Central memory CD8-positive, alpha-beta T cell (primary cell): ENCODE measurements around the gene MAP3K2.

Source experiments
- ATAC-seq: fragments of 150-1000 bp; cut with Tn5 transposase; replicated peaks from 2 replicates; pipeline ENCODE4 v1.10.0; 2022; ENCODE audit warnings: mild to moderate bottlenecking, moderate FRiP score, moderate number of reproducible peaks; ENCODE audit not compliant: poor library complexity, severe bottlenecking; ENCODE audit errors: extremely low read depth
- DNase-seq, 2 donors: peaks; one replicate each; pipeline ENCODE4 v3.0.0; 2021; ENCODE audit warnings: low spot score in 2 of 2
- H3K27ac Mint-ChIP-seq: one replicate; pipeline ENCODE4 v1.8.0; 2022; ENCODE audit warnings: low read depth, mild to moderate bottlenecking, moderate library complexity, mixed read lengths
- H3K27me3 Mint-ChIP-seq: one replicate; pipeline ENCODE4 v1.8.0; 2022; ENCODE audit warnings: mixed read lengths
- H3K36me3 Mint-ChIP-seq: one replicate; pipeline ENCODE4 v1.8.0; 2022; ENCODE audit warnings: mild to moderate bottlenecking, moderate library complexity, mixed read lengths; ENCODE audit not compliant: insufficient read depth
- H3K4me1 Mint-ChIP-seq: one replicate; pipeline ENCODE4 v1.8.0; 2022; ENCODE audit warnings: mixed read lengths
- H3K4me3 Mint-ChIP-seq: one replicate; pipeline ENCODE4 v1.8.0; 2022; ENCODE audit warnings: mild to moderate bottlenecking, moderate library complexity, mixed read lengths
- H3K9me3 Mint-ChIP-seq: one replicate; pipeline ENCODE4 v1.8.0; 2022; ENCODE audit warnings: mixed read lengths

The MAP3K2 gene

GRCh38 chr2:127342101-127342500, 45.7 kb downstream of the MAP3K2 start:
- Mint-ChIP-seq H3K27ac (no peak overlapping the region), H3K9me3 (no peaks in the 10 kb centered on the region), H3K4me3 (no peak overlapping the region), H3K4me1 (peaks cover 29% of the 10 kb centered on the region), H3K27me3 (no peaks in the 10 kb centered on the region), H3K36me3 (peaks cover 19% of the 10 kb centered on the region)
- no peak for ATAC-seq
- DNase-seq = no peak

- no peak for ATAC-seq
- Mint-ChIP-seq H3K36me3 (peaks cover 55% of the 10 kb centered on the region), H3K27ac (no peak overlapping the region), H3K4me1 (no peaks in the 10 kb centered on the region), H3K27me3 (no peaks in the 10 kb centered on the region), H3K4me3 (no peak overlapping the region), H3K9me3 (no peaks in the 10 kb centered on the region)
- DNase-seq = no peak
Observed at GRCh38 chr2:127332335-127332734, 55.4 kb downstream of the MAP3K2 start.

GRCh38 chr2:127330753-127331152, 57.0 kb downstream of the MAP3K2 start:
- H3K4me1 Mint-ChIP-seq = no peaks in the 10 kb centered on the region
- no peak for DNase-seq
- H3K9me3 Mint-ChIP-seq = no peaks in the 10 kb centered on the region
- no peaks in the 10 kb centered on the region for H3K27me3 Mint-ChIP-seq
- no peak overlapping the region for H3K27ac Mint-ChIP-seq
- ATAC-seq = no peak
- H3K4me3 Mint-ChIP-seq = no peak overlapping the region
- peaks cover 54% of the 10 kb centered on the region for H3K36me3 Mint-ChIP-seq

- peaks cover 51% of the 10 kb centered on the region for H3K36me3 Mint-ChIP-seq
Observed at GRCh38 chr2:127326289-127326945, 61.4 kb downstream of the MAP3K2 start.

GRCh38 chr2:127324635-127325034, 63.1 kb downstream of the MAP3K2 start:
- no peak overlapping the region for H3K4me3 Mint-ChIP-seq
- peaks cover 7% of the 10 kb centered on the region for H3K9me3 Mint-ChIP-seq
- H3K36me3 Mint-ChIP-seq = peaks cover 50% of the 10 kb centered on the region
- no peak for DNase-seq
- ATAC-seq = no peak
- H3K4me1 Mint-ChIP-seq = no peaks in the 10 kb centered on the region
- no peak overlapping the region for H3K27ac Mint-ChIP-seq
- no peaks in the 10 kb centered on the region for H3K27me3 Mint-ChIP-seq

More at GRCh38 chr2:127326289-127326945, 61.4 kb downstream of the MAP3K2 start:
- Mint-ChIP-seq H3K27me3 (no peaks in the 10 kb centered on the region), H3K9me3 (no peaks in the 10 kb centered on the region), H3K4me1 (no peaks in the 10 kb centered on the region), H3K4me3 (no peak overlapping the region), H3K27ac (no peak overlapping the region)
- DNase-seq (no peak), ATAC-seq (no peak)

GRCh38 chr2:127321303-127321702, 66.5 kb downstream of the MAP3K2 start:
- Mint-ChIP-seq H3K9me3 (peaks cover 7% of the 10 kb centered on the region), H3K36me3 (peaks cover 57% of the 10 kb centered on the region), H3K27ac (no peak overlapping the region), H3K27me3 (no peaks in the 10 kb centered on the region), H3K4me1 (no peaks in the 10 kb centered on the region), H3K4me3 (no peak overlapping the region)
- no peak for ATAC-seq
- DNase-seq = no peak

GRCh38 chr2:127320586-127321275, 67.0 kb downstream of the MAP3K2 start:
- Mint-ChIP-seq H3K4me1 (no peaks in the 10 kb centered on the region), H3K4me3 (no peak overlapping the region), H3K36me3 (peaks cover 60% of the 10 kb centered on the region), H3K27me3 (no peaks in the 10 kb centered on the region), H3K9me3 (peaks cover 7% of the 10 kb centered on the region), H3K27ac (no peak overlapping the region)
- DNase-seq (no peak), ATAC-seq (no peak)

- no peak for ATAC-seq
Observed at GRCh38 chr2:127320067-127320466, 67.7 kb downstream of the MAP3K2 start.

GRCh38 chr2:127314193-127314988, 73.4 kb downstream of the MAP3K2 start:
- H3K9me3 Mint-ChIP-seq = no peaks in the 10 kb centered on the region
- no peak overlapping the region for H3K27ac Mint-ChIP-seq
- no peak for DNase-seq
- no peak for ATAC-seq
- H3K27me3 Mint-ChIP-seq = no peaks in the 10 kb centered on the region
- no peaks in the 10 kb centered on the region for H3K4me1 Mint-ChIP-seq
- H3K36me3 Mint-ChIP-seq = peaks cover 52% of the 10 kb centered on the region
- no peak overlapping the region for H3K4me3 Mint-ChIP-seq

More at GRCh38 chr2:127320067-127320466, 67.7 kb downstream of the MAP3K2 start:
- peaks cover 63% of the 10 kb centered on the region for H3K36me3 Mint-ChIP-seq
- H3K27me3 Mint-ChIP-seq = no peaks in the 10 kb centered on the region
- peaks cover 7% of the 10 kb centered on the region for H3K9me3 Mint-ChIP-seq
- H3K4me3 Mint-ChIP-seq = no peak overlapping the region
- no peak overlapping the region for H3K27ac Mint-ChIP-seq
- DNase-seq = no peak
- H3K4me1 Mint-ChIP-seq = no peaks in the 10 kb centered on the region

GRCh38 chr2:127313406-127313805, 74.4 kb downstream of the MAP3K2 start:
- Mint-ChIP-seq H3K4me1 (no peaks in the 10 kb centered on the region), H3K27me3 (no peaks in the 10 kb centered on the region), H3K4me3 (no peak overlapping the region), H3K36me3 (peaks cover 45% of the 10 kb centered on the region), H3K9me3 (no peaks in the 10 kb centered on the region), H3K27ac (no peak overlapping the region)
- ATAC-seq = no peak
- DNase-seq = no peak

GRCh38 chr2:127310980-127311379, 76.8 kb downstream of the MAP3K2 start:
- peaks cover 3% of the 10 kb centered on the region for H3K4me1 Mint-ChIP-seq
- no peak overlapping the region for H3K27ac Mint-ChIP-seq

GRCh38 chr2:127309468-127309867, 78.3 kb downstream of the MAP3K2 start:
- Mint-ChIP-seq H3K27ac (no peak overlapping the region), H3K4me3 (no peak overlapping the region), H3K4me1 (peaks cover 4% of the 10 kb centered on the region), H3K27me3 (no peaks in the 10 kb centered on the region), H3K9me3 (no peaks in the 10 kb centered on the region), H3K36me3 (peaks cover 33% of the 10 kb centered on the region)
- no peak for ATAC-seq
- no peak for DNase-seq

More at GRCh38 chr2:127310980-127311379, 76.8 kb downstream of the MAP3K2 start:
- Mint-ChIP-seq H3K27me3 (no peaks in the 10 kb centered on the region), H3K36me3 (peaks cover 41% of the 10 kb centered on the region), H3K4me3 (no peak overlapping the region), H3K9me3 (no peaks in the 10 kb centered on the region)
- DNase-seq (no peak), ATAC-seq (no peak)
